Measurements from ENCODE around the gene VSNL1.

The VSNL1 gene

DNA sequence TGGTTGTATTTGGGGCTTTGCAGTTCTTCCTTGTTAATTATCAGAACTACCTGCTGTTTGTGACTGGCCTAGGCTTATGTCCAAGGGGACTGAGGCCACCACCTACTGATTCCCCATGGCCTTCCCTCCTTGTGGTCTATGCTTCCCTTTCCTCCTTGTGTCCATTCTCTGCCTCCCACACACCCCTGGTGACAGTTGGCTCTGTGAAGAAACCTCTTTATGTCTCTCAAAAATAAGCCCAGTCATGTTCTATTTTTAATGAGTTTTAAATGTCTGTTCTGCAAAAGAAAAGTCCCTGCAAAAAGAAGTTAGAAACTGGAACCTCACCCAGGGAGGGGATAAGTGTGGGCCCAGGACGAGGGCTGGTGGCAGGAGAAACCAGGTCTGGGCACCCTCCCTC, 108.1 kb downstream of the VSNL1 start:
- DNase-seq, result no peak

DNA sequence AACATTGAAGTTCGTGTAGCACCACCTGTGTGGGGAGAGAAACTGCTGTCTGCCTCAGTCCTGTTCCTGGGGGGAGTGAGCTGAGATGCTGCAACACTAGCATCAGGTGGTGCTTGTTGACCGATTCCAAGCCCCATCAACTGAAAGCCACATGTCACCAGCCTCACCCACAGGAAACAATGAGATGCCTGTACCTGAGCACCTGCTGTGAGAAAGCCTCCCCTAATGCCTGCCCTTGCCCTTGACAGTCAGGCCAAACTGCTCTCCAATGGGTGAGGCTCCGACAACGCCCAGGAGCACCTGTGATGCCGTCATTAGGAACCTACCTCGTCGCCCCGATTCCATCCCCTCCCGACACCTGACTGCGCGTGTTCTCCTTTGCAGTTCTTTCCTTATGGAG, 108.5 kb downstream of the VSNL1 start:
- DNase-seq, result no peak

DNA sequence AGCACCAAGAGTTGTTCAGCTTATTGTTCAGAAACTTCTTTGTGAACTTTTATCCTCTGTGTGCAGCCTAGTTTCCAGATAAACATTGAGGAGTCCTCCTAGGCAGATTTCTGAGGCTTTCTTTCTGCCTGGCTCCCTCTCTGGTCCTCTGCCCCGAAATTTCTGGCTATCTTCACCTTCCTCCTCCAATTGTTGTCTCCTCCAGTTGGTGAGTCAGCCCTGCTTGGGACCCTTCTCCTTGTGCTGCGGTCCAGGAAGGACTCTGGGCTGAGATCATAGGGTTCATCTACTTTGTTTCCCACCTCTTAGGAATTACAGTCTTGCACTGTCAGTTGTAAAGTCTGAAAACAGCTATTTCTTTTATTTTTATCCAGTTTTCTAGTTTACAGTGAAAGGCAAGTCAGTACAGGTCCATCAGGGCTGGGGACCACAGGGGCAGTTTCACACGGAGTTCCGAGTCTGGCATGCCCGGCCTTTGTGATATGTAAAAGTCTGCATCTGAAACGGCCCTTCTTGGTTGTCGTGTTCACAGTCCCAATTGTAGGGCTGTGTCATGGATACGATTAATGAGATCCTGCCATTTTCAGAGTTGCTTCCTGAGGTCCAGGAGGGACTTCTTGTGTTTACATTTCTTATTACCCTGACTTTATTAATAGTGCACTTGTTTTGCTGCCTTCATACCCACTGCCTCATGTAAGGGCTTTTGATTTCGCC, 112.3 kb downstream of the VSNL1 start:
- DNase-seq, result no peak

DNA sequence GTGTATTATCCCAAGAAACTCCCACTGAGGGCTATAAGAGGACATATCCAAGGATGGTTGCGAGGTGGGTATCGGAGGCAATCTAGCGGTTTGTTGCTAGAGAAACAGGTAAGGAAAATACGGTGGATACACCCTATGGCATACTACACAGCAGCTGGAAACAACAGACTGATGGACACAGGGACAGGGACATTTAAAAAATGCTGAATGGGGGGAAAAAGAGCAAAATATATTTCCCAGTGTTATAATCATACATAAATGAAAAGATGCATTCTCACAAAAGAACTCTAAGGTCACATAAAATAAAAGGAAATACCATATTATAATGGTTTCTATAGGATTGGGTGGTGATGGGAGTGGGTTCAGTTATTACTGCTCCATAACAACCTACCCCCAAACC, 117.3 kb downstream of the VSNL1 start:
- DNase-seq, result no peak

DNA sequence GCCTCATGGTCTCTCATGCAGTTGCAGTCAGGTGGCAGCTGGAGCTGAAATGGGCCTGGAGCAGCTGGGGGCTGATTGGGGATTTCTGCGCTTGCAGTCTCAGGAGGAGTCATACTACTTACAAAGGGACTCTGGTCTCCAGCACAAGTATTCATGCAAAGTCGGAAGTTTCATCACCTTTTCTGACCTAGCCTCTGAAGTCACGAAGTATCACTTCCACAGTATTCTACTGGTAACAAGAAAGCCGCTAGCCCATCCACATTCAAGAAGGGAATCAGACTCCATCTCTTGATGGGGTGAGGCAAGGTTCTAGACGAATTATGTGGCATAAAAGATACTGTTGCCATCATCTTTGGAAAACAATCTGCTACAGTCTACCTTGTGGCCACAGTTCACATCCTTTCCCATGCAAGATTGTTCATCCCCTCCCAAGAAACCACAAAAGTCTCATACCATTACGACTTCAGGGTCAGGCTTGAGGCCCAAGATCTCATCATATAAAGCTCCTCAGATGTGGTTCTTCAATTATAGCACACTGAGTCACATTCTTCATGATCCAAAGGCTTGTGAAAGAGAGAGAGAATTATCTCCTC, 117.9 kb downstream of the VSNL1 start:
- DNase-seq, result no peak

DNA sequence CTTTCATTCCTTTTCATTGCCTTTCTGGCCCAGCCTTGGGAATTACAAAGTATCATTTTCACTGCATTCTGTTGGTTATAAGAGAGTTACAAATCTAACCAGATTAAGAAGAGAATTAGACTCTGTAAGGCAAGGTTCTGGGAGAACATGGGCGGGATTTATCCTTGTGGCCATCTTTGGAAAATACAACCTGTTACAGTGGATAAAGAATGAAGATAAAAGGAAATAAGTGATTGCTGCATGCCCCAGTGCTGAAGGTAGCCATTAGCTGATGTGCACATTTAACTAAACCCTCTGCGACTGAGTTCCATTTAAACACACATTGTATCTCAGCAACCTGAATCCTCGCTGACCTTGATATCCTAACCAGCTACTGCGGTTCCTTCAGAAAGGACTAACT, 119.7 kb downstream of the VSNL1 start:
- no peak for DNase-seq

DNA sequence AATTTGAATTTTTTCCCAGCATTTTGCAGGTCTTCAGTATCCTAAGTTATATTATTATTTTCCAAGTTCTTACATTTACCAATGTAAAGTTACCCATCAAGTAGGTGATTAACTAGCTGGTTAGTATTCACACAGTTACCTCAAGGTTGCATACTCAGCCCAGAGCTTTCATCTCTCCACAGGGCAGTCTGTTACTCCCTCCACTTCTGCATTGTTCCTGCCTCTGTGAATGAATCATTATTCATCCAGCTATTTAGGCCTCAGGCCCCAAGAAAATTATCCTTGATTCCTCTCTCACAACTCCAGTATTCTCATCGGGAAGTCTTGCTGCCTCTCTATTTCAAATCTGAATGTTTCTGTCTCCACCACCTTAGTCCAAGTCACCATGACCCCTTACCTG, 121.0 kb downstream of the VSNL1 start:
- no peak for DNase-seq

DNA sequence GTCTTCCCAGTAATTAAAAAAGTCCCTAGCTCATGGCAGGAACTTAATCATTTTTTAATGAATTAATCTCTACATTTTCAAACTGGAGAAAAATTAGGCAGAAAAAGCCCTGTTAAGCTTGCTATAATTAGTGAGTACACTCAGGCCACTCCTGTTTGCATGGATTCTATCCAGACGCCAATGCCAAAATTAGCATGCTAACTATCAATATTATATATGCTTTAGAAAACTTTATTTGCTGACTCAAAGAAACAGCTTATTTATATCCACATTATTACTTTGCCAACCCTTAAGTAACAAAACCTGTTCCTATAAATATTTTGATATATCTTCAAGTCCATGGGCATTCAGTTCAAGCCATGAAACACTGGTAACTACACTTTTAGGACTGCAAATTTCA, 122.2 kb downstream of the VSNL1 start:
- no peak for DNase-seq

DNA sequence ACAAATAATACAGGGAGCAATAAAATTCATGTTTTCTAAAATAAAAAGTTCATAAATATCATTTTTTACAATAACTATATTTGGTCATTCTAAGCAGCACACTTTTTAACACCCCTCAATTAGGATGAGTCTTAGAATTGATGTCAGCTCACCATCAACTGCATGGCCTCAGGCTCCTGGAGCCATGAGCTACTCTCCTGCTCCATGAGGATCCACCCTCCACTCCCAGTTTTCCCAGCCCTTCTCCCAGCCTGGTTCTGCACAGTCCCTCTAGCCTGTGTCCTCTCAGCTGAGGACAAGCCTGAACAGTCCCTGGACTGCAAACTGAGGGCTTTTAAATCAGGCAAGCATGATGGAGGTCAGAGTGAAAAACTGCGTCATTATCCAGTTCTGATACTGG, 124.0 kb downstream of the VSNL1 start:
- no peak for DNase-seq

DNA sequence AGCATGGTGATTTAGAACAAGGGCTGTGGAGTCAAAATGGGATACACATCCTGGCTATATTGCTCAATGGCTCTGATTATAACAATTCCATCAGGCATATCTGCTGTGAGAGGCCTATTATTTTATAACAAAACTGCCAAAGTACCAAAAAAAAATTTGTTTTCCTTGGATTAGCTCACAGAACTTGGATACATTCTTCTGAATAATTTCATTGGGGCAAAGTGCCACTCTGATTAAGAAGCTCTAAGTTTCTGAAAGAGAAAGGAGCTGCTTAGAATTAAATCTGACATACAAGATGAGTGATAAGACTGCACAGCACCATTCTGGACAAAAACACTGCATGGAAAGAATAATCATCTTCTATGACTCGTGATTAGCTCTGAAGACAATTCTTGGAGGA, 127.4 kb downstream of the VSNL1 start:
- DNase-seq, result no peak

DNA sequence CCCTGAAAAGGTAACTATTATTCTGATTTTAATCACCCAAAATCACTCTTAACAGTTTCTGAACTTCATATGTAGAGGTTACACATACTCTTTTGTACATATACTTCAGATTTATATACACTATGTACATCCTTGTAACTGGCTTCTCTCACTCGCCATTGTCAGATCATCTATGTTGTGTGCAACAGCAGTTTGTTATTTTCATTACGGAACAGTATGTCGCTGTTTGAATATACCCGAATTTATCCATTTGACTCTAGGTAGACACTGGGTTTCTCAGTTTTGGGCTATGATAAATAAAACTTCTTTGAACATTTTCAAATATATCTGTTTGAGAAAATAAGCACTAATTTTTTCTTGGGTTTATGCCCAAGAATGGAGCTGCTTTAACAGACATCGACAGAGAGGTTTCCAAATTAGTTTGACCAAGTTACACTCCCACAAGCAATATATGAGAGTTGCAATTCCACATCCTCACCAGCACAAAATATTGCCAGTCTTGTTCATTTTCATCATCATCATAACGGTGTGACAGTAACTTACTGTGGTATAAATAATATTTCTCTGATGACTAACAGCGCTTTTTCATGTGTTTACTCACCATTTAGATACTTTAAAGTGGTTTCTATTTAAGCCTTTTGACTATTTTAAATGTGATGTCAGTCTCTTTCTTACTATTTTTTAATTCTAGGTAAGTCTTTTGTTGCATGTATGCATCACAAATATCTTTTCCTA, 132.3 kb downstream of the VSNL1 start:
- DNase-seq, result no peak

DNA sequence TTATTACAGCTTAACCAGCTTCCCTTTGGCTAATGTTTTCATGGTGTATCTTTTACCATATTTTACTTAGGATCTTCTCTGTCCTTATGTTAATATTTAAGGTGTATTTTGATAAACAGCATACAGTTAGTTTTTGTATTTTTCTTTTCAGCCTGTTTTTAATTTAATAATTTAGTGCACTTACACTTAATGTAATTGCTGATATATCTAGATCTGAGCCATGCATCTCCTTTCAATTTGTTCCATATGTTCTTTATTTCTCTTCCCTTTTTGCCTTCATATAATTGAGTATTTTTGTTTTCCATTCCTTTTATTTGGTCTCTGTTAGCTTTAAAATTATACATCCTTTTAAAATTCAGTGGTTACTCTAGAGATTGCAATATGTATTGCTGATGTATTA, 134.3 kb downstream of the VSNL1 start:
- no peak for DNase-seq

DNA sequence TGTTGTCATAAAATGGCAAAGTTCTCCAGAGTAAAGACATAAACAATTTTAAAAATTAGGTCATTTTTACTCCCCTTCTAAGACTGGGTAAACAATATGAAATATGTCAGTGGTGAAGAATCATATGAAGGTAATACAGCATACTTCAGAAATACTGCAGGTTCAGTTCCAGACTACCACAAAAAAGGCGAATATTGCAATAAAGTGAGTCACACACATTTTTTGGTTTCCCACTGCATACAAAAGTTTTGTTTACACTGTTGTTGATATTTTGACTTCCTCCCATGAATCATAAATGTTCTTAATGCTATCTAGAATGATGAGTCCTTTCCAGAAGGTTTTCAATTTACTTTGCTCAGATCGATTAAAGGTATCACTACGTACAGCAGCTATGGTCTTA, 139.6 kb downstream of the VSNL1 start:
- DNase-seq, result no peak

DNA sequence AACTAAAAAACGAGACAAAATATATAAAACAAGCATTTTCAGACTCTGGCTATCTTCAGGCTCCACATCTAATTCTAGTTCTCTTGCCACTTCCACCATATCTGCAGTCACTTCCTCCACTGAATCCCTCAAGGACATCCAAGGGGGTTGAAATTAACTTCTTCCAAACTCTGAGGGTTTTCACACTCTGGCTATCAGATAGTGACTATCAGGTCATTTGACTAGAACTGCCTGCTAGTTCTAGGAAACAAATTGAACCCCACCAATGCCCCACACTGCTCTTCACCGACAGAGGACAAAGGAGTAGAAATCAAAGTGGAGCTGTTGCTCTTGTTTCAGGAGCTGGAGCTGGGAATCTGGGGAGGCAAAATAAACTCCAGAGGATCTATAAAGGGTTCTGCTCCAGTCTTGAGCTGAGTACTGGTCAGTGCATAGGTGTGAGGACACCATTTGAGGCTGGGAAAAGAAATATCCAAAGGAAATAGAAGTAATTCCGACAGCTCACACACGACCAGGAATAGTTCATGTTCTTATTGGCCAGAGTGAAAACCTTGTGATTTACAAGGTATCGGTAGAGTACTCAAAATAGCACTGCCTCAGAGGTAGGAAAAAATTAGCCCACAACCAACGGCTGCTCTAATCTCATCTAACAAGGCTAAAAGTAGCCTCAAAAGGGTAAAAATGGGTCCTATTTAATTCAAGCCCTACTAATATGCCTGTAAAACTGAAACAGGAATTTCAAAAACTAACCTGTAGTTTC, 141.8 kb downstream of the VSNL1 start:
- DNase-seq, result no peak

DNA sequence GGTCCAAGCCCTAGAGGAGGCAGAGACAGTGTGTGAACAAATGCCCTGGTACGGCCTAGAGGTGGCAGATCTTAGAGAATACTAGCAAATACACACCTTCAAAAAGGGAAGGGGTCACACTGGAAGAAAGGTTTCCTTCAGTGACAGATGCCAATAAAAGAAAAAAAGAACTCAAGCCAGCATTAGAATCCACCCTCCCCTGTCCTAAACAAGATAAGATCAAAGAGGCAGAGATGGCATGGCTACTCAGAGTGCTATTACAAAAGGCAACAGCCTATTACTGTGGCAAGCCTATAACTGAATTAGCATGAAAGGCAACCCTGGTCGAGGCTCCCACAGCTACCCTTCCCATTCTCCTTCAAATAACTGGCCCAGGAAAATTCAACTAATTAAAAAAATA, 143.5 kb downstream of the VSNL1 start:
- no peak for DNase-seq

DNA sequence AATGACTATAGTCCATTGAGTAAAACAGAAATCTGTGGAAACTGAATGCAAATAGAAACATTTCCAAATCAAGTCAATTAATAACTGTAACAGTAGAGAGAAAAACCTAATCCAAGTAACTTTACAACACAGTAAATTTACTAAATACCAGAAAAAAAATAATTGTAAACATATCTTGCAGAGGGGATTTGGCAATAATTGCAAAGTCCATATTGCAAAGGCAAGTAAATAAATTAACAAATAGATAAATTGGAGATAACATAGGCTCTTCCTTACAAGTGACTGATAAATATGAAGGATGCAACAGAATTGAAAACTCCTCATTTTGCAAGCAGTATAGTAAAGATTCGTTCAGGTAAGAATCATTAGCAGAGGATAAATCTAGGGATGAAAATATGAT, 148.1 kb downstream of the VSNL1 start:
- DNase-seq, result no peak

DNA sequence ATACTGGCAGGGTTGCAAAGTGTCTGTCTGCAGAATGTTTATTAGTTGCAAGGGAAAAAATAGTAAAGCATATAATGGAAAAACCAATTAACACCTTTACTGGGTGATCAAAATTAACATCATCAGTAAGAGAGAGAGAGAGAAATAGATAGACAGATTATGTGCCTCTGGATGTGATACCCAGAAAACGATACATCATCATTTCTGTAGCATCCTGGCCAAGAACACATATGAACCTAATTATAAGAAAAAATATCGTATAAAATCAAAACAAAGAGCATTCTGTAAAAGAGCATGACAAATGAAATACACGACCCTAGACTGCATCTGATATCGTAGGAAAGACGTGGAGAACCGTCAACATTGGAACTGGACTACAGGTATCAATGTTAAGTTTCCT, 148.5 kb downstream of the VSNL1 start:
- DNase-seq, result no peak

DNA sequence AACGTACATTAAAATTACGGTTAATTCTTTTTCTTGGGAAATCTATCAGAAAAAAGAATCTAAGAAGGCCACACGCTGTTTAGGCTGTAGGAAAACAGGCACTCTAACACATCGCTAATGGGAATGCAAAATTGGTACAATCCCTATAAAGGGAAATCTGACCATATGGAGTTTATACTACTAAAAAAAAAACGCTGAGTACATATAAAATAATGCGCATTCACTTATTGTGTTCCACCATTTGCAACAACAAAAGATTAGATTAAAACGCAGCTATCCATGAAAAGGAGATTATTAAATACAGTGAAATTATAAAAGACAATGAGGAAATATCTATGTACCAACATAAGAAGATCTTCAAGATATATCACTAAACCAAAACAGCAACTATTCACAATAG, 150.3 kb downstream of the VSNL1 start:
- no peak for DNase-seq

All from NCI-H1436 treated with DMSO at 0.1 percent for 48 hours (cell line).